ENCODE results near the gene CTDSP2.
A peak's percentile ranks its signal among the peaks of the same experiment; 100 is the strongest.

The CTDSP2 gene

GRCh38 chr12:57813111-57813970, 33.2 kb downstream of the CTDSP2 start:
- no peak for DNase-seq

- no peak for DNase-seq
Measured at GRCh38 chr12:57811028-57811755, 35.3 kb downstream of the CTDSP2 start.

- DNase-seq, result no peak
Measured at GRCh38 chr12:57810450-57810849, 36.1 kb downstream of the CTDSP2 start.

- no peak for DNase-seq
Measured at GRCh38 chr12:57809425-57809824, 37.1 kb downstream of the CTDSP2 start.

- DNase-seq, result no peak
Measured at GRCh38 chr12:57808351-57808750, 38.2 kb downstream of the CTDSP2 start.

- DNase-seq, result no peak
Measured at GRCh38 chr12:57807285-57807684, 39.2 kb downstream of the CTDSP2 start.

GRCh38 chr12:57806677-57807076, 39.9 kb downstream of the CTDSP2 start:
- no peak for DNase-seq

- DNase-seq, result peak; percentile 2
Measured at GRCh38 chr12:57803319-57803893, 43.1 kb downstream of the CTDSP2 start.

GRCh38 chr12:57802607-57803006, 43.9 kb downstream of the CTDSP2 start:
- no peak for DNase-seq

- DNase-seq, result no peak
Measured at GRCh38 chr12:57800965-57801364, 45.6 kb downstream of the CTDSP2 start.

GRCh38 chr12:57797933-57798332, 48.6 kb downstream of the CTDSP2 start:
- DNase-seq, result no peak

GRCh38 chr12:57796996-57797395, 49.5 kb downstream of the CTDSP2 start:
- DNase-seq, result no peak

- no peak for DNase-seq
Measured at GRCh38 chr12:57795354-57795753, 51.2 kb downstream of the CTDSP2 start.

GRCh38 chr12:57793920-57794319, 52.6 kb downstream of the CTDSP2 start:
- DNase-seq, result no peak

- DNase-seq, result no peak
Measured at GRCh38 chr12:57783861-57784260, 62.7 kb downstream of the CTDSP2 start.

GRCh38 chr12:57783466-57783801, 63.1 kb downstream of the CTDSP2 start:
- no peak for DNase-seq

GRCh38 chr12:57782608-57783465, 63.7 kb downstream of the CTDSP2 start, which contains the start of gene TSFM:
TSS of gene TSFM (plus strand) at chr12:57782787. CDS start at chr12:57782802, 15 bp downstream.
- DNase-seq, result peak; percentile 71

- DNase-seq, result no peak
Measured at GRCh38 chr12:57782243-57782607, 64.3 kb downstream of the CTDSP2 start.

GRCh38 chr12:57781801-57782200, 64.7 kb downstream of the CTDSP2 start:
- no peak for DNase-seq

- DNase-seq, result no peak
Measured at GRCh38 chr12:57781244-57781643, 65.3 kb downstream of the CTDSP2 start.

GRCh38 chr12:57780284-57780897, 66.1 kb downstream of the CTDSP2 start:
- no peak for DNase-seq

GRCh38 chr12:57779736-57780135, 66.8 kb downstream of the CTDSP2 start:
- no peak for DNase-seq
